B cell (primary cell): ENCODE data around the gene RAD51D. TPM values are rescaled to one million over a fixed set of nuclear protein-coding genes. Genes with fewer than 3 reads are reported as not detected.

Experiments used
- ATAC-seq: fragments of 200-7000 bp; cut with Tn5 transposase; one replicate; pipeline ENCODE4 v1.10.0; 2021; ENCODE audit warnings: low read depth, mild to moderate bottlenecking, moderate number of reproducible peaks, moderate library complexity
- CTCF ChIA-PET: fragments of 350-600 bp; sonication (Branson Sonifier 250); formaldehyde crosslinking; loops from one replicate; lab custom pipeline; 2021; ENCODE audit warnings: antibody characterized with exemption, inconsistent platforms; lab: Charles Lee
- POLR2A ChIA-PET: fragments of 350-600 bp; sonication (Branson Sonifier 250); formaldehyde crosslinking; loops from one replicate; lab custom pipeline; 2021; ENCODE audit warnings: antibody characterized with exemption; lab: Charles Lee
- DNase-seq: peaks from one replicate; pipeline ENCODE4 v3.0.0; 2013
- H2AFZ ChIP-seq: 2 replicates; pipeline ENCODE4 v1.6.1; 2012; ENCODE audit warnings: mild to moderate bottlenecking, low read depth, low read length; ENCODE audit not compliant: insufficient read depth, poor library complexity, severe bottlenecking
- H3K27ac ChIP-seq, 2 donors: 1 replicate in 1 of 2; 2 replicates in 1 of 2; pipeline ENCODE4 v1.5.1; 2012 to 2013; ENCODE audit warnings: low read length in 2 of 2, mild to moderate bottlenecking in 2 of 2, moderate library complexity in 1 of 2
- H3K27me3 ChIP-seq, 4 experiments: fragments of 200-600 bp in 1 of 4; sonication (generic) in 1 of 4; replicated peaks in 1 of 4; 1 replicate in 2 of 4; 2 replicates in 2 of 4; pipeline versions ENCODE4 v1.6.1 to v1.7.0; 2013 to 2016; ENCODE audit warnings: low read length in 3 of 4, mild to moderate bottlenecking in 2 of 4, mixed read lengths in 1 of 4, moderate library complexity in 1 of 4; ENCODE audit not compliant: insufficient read depth in 4 of 4, control insufficient read depth in 3 of 4; ENCODE audit errors: control extremely low read depth in 1 of 4
- H3K36me3 ChIP-seq, 2 experiments: replicated peaks in 1 of 2; 1 replicate in 1 of 2; 2 replicates in 1 of 2; pipeline versions ENCODE4 v1.6.1 to v1.7.1; 2013; ENCODE audit warnings: low read length in 1 of 2; ENCODE audit not compliant: insufficient read depth in 2 of 2, control insufficient read depth in 1 of 2; ENCODE audit errors: control extremely low read depth in 1 of 2, extremely low read depth in 1 of 2
- H3K4me1 ChIP-seq, 2 donors: fragments of 200-600 bp in 1 of 2; sonication (generic) in 1 of 2; 1 replicate in 1 of 2; 2 replicates in 1 of 2; pipeline versions ENCODE4 v1.5.1 to v1.6.1; 2013 to 2017; ENCODE audit warnings: low read length in 2 of 2; ENCODE audit not compliant: control insufficient read depth in 2 of 2, insufficient read depth in 2 of 2
- H3K4me2 ChIP-seq: replicated peaks from 2 replicates; pipeline ENCODE3; 2012; ENCODE audit warnings: mild to moderate bottlenecking, low read depth, low read length; ENCODE audit not compliant: poor library complexity, severe bottlenecking
- H3K4me3 ChIP-seq, 5 experiments: fragments of 200-600 bp in 1 of 5; sonication (generic) in 1 of 5; 1 replicate in 3 of 5; 2 replicates in 2 of 5; pipeline versions ENCODE4 v1.5.1 to v1.7.0; 2011 to 2016; ENCODE audit warnings: low read length in 4 of 5, mild to moderate bottlenecking in 4 of 5, low read depth in 2 of 5, control low read depth in 1 of 5, moderate library complexity in 1 of 5; ENCODE audit not compliant: insufficient read depth in 1 of 5; ENCODE audit errors: control extremely low read depth in 1 of 5, extremely low read depth in 1 of 5
- H3K79me2 ChIP-seq: fragments of 200-600 bp; sonication (generic); one replicate; pipeline ENCODE4 v1.6.0; 2016; ENCODE audit warnings: low read length; ENCODE audit not compliant: control insufficient read depth, insufficient read depth
- H3K9ac ChIP-seq: fragments of 200-600 bp; sonication (generic); 2 replicates; pipeline ENCODE4 v1.6.1; 2017; ENCODE audit warnings: mild to moderate bottlenecking, low read length, moderate library complexity
- H3K9me3 ChIP-seq, 3 donors: one replicate each; pipeline versions ENCODE4 v1.6.1 to v1.7.1; 2013; ENCODE audit warnings: low read length in 2 of 3; ENCODE audit not compliant: control insufficient read depth in 2 of 3, insufficient read depth in 1 of 3; ENCODE audit errors: control extremely low read depth in 1 of 3
- H4K20me1 ChIP-seq: 2 replicates; pipeline ENCODE4 v1.6.0; 2012; ENCODE audit warnings: mild to moderate bottlenecking, low read length; ENCODE audit not compliant: insufficient read depth, control insufficient read depth, poor library complexity, severe bottlenecking
- H3K27ac Mint-ChIP-seq: one replicate; pipeline ENCODE4 v1.8.0; 2021; ENCODE audit warnings: mixed read lengths
- H3K27me3 Mint-ChIP-seq: one replicate; pipeline ENCODE4 v1.8.0; 2021; ENCODE audit warnings: mixed read lengths
- H3K4me1 Mint-ChIP-seq: one replicate; pipeline ENCODE4 v1.8.0; 2021; ENCODE audit warnings: mixed read lengths
- H3K4me3 Mint-ChIP-seq: one replicate; pipeline ENCODE4 v1.8.0; 2021; ENCODE audit warnings: mixed read lengths
- H3K9me3 Mint-ChIP-seq: one replicate; pipeline ENCODE4 v1.8.0; 2022; ENCODE audit warnings: mixed read lengths; ENCODE audit not compliant: insufficient read depth
- EZH2 ChIP-seq: IDR thresholded peaks from 2 replicates; pipeline ENCODE4 v1.6.1; 2012; ENCODE audit warnings: borderline replicate concordance, low read depth, mild to moderate bottlenecking, moderate library complexity, low read length; ENCODE audit not compliant: insufficient read depth, poor library complexity, severe bottlenecking
- WGBS: methylation state at CpG from one replicate; pipeline ENCODE4 v1.1.5; 2013; ENCODE audit warnings: missing lambda C conversion rate; ENCODE audit not compliant: insufficient coverage; 5-methylcytosine and 5-hydroxymethylcytosine counted together
- intact Hi-C: fragments of 100-400 bp; cut with micrococcal nuclease; formaldehyde crosslinking; loops from one replicate; pipeline ENCODE4 v1.10.0; 2022
- polyA plus RNA-seq: library from polyadenylated mRNA; depleted of rRNA; stranded (reverse); fragments of >200 nt; gene quantifications from 2 replicates; pipeline ENCODE4 v1.2.3, GENCODE V29; 2012
- total RNA-seq, 2 donors: library from RNA; stranded (reverse); fragments of 120-200 nt in 1 of 2; gene quantifications; 1 replicate in 1 of 2; 2 replicates in 1 of 2; pipeline versions ENCODE4 v1.2.3 to v1.2.4, GENCODE V29; 2013 to 2022
- TF ChIP-seq, protein P1 (sequence below): fragments of 200-600 bp; IDR thresholded peaks from one replicate; pipeline ENCODE4 v1.8.0; 2022; ENCODE audit warnings: antibody characterized with exemption, mild to moderate bottlenecking

RAD51D gene
- total and polyA plus RNA-seq, 2 donors (not counting 1 experiment from before 2014, with no cell fraction given) = 12.8 to 29.4 TPM

DNA sequence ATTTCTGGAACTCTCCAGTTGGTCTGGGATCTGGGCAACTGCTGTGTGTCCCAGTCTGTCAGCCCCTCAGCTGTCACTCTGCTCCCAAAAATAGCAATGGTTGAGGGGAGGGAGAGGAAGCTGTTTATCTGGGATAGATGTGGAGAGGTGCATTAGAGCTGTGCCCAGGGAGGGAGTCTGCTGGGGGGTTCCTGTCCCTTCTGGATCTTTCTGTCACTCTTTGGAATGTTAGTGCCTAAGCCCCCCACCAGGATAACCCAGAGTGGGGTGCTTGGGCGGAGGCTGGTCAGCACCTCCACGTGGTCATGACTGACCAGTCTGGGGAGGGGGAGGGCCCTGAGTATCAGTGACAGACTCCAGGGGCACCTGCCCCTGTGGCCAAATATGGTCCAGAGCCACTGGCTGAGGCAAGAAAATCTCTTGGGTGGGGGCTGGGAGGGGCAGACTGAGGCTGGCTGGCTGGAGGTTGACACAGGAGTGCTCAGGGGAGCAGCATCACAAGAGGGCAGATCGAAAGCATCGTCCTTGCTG, 27.8 kb upstream of the RAD51D start, which contains the start of gene UNC45B:
Gene UNC45B, plus strand, starts transcription at position 443 of the 531 bp plus-strand sequence. CDS start 447 bp downstream, outside the sequence.
- no peak within 1 kb of the TSS for H3K9ac ChIP-seq
- H3K79me2 ChIP-seq = peaks cover 3% of the 10 kb centered on the region
- H3K9me3 ChIP-seq = no peaks in the 10 kb centered on the region
- H3K4me1 ChIP-seq = no peaks in the 10 kb centered on the region
- ChIA-PET POLR2A (no interaction called here), CTCF (interaction anchor here (0.6 to 1.1 kb wide), 2 partner anchors 19 to 20 kb away, joined by 3 to 4 read pairs; no protein-coding TSS in a partner anchor)
- ATAC-seq (no peak), DNase-seq (no peak)
- no peak within 1 kb of the TSS for H3K4me2 ChIP-seq
- Mint-ChIP-seq H3K4me1 (peaks cover 6% of the 10 kb centered on the region), H3K9me3 (no peaks in the 10 kb centered on the region), H3K27me3 (peaks cover 7% of the 10 kb centered on the region), H3K4me3 (no peak within 1 kb of the TSS), H3K27ac (no peak within 1 kb of the TSS)
- TF ChIP-seq EZH2 = no peak
- TF ChIP-seq, protein P1, sequence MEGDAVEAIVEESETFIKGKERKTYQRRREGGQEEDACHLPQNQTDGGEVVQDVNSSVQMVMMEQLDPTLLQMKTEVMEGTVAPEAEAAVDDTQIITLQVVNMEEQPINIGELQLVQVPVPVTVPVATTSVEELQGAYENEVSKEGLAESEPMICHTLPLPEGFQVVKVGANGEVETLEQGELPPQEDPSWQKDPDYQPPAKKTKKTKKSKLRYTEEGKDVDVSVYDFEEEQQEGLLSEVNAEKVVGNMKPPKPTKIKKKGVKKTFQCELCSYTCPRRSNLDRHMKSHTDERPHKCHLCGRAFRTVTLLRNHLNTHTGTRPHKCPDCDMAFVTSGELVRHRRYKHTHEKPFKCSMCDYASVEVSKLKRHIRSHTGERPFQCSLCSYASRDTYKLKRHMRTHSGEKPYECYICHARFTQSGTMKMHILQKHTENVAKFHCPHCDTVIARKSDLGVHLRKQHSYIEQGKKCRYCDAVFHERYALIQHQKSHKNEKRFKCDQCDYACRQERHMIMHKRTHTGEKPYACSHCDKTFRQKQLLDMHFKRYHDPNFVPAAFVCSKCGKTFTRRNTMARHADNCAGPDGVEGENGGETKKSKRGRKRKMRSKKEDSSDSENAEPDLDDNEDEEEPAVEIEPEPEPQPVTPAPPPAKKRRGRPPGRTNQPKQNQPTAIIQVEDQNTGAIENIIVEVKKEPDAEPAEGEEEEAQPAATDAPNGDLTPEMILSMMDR = no peak
- peaks cover 0 to 3% (median 1%) of the 10 kb centered on the region in 4 experiments for H3K27me3 ChIP-seq
- WGBS = 93% methylated on average over 4 of the region's 4 CpGs
- no peaks in the 10 kb centered on the region for H3K36me3 ChIP-seq
- intact Hi-C loops = no loop called here
- H3K27ac ChIP-seq = no peak within 1 kb of the TSS
- H4K20me1 ChIP-seq = no peaks in the 10 kb centered on the region
- H2AFZ ChIP-seq = no peak within 1 kb of the TSS
- no peak within 1 kb of the TSS for H3K4me3 ChIP-seq

GRCh38 chr17:35146214-35146833, 26.7 kb upstream of the RAD51D start:
- H3K79me2 ChIP-seq = peaks cover 12% of the 10 kb centered on the region
- Mint-ChIP-seq H3K27ac (no peak overlapping the region), H3K27me3 (peaks cover 4% of the 10 kb centered on the region), H3K4me1 (peaks cover 14% of the 10 kb centered on the region), H3K9me3 (no peaks in the 10 kb centered on the region), H3K4me3 (no peak overlapping the region)
- no peak overlapping the region for H3K9ac ChIP-seq
- no peaks in the 10 kb centered on the region for H3K9me3 ChIP-seq
- POLR2A ChIA-PET = no interaction called here
- H3K27ac ChIP-seq = no peak overlapping the region
- DNase-seq (no peak), ATAC-seq (no peak)
- intact Hi-C loops = no loop called here
- peaks cover 0 to 3% (median 0%) of the 10 kb centered on the region in 4 experiments for H3K27me3 ChIP-seq
- no peaks in the 10 kb centered on the region for H4K20me1 ChIP-seq
- H3K4me1 ChIP-seq = peaks cover 0 to 3% of the 10 kb centered on the region in 2 donors
- 100% methylated on average over 1 of the region's 4 CpGs for WGBS
- no peak for TF ChIP-seq EZH2
- TF ChIP-seq, protein P1 = no peak
- H2AFZ ChIP-seq = no peak overlapping the region
- no peak overlapping the region for H3K4me2 ChIP-seq
- H3K36me3 ChIP-seq = no peaks in the 10 kb centered on the region
- no peak overlapping the region for H3K4me3 ChIP-seq
- CTCF ChIA-PET = no interaction called here
